MM.1S (cell line): ENCODE measurements around the gene CFAP119.

Source experiments
- DNase-seq: peaks from one replicate; pipeline ENCODE4 v3.0.0-alpha.2; 2015
- H2AFZ ChIP-seq: fragments of 300-600 bp; sonication (generic); 2 replicates; pipeline ENCODE4 v1.6.0; 2016; ENCODE audit warnings: antibody characterized with exemption, low read length
- H3F3A ChIP-seq: fragments of 300-600 bp; sonication (generic); 2 replicates; pipeline ENCODE4 v1.6.1; 2016; ENCODE audit warnings: mild to moderate bottlenecking, antibody characterized with exemption, low read length, moderate library complexity, mixed read lengths; ENCODE audit not compliant: insufficient read depth
- H3K27ac ChIP-seq: fragments of 300-600 bp; sonication (generic); 2 replicates; pipeline ENCODE4 v1.5.1; 2016; ENCODE audit warnings: mild to moderate bottlenecking, low read length
- H3K27me3 ChIP-seq: fragments of 300-600 bp; sonication (generic); replicated peaks from 2 replicates; pipeline ENCODE4 v1.6.0; 2016; ENCODE audit warnings: low read length; ENCODE audit not compliant: insufficient read depth
- H3K36me3 ChIP-seq: fragments of 300-600 bp; sonication (generic); replicated peaks from 2 replicates; pipeline ENCODE4 v1.6.1; 2016; ENCODE audit warnings: mild to moderate bottlenecking, low read length, mixed read lengths; ENCODE audit not compliant: insufficient read depth
- H3K4me1 ChIP-seq: fragments of 300-600 bp; sonication (generic); 2 replicates; pipeline ENCODE4 v1.6.1; 2016; ENCODE audit warnings: low read length, mixed read lengths
- H3K4me2 ChIP-seq: fragments of 300-600 bp; sonication (generic); 2 replicates; pipeline ENCODE4 v1.6.0; 2016; ENCODE audit warnings: low read depth, low read length
- H3K4me3 ChIP-seq: fragments of 300-600 bp; sonication (generic); 2 replicates; pipeline ENCODE4 v1.5.1; 2016; ENCODE audit warnings: low read length, mixed read lengths
- H3K79me2 ChIP-seq: fragments of 300-600 bp; sonication (generic); 2 replicates; pipeline ENCODE4 v1.6.1; 2016; ENCODE audit warnings: mixed run types, low read length, mixed read lengths
- H3K9ac ChIP-seq: fragments of 300-600 bp; sonication (generic); 2 replicates; pipeline ENCODE4 v1.6.1; 2016; ENCODE audit warnings: low read length, mixed read lengths
- H3K9me2 ChIP-seq: fragments of 300-600 bp; sonication (generic); replicated peaks from 2 replicates; pipeline ENCODE4 v1.6.1; 2016; ENCODE audit warnings: mild to moderate bottlenecking, low read length, mixed read lengths; ENCODE audit not compliant: insufficient read depth
- H3K9me3 ChIP-seq: fragments of 300-600 bp; sonication (generic); replicated peaks from 2 replicates; pipeline ENCODE4 v1.6.1; 2016; ENCODE audit warnings: mild to moderate bottlenecking, low read length, mixed read lengths; ENCODE audit not compliant: insufficient read depth
- H4K20me1 ChIP-seq: fragments of 300-600 bp; sonication (generic); 2 replicates; pipeline ENCODE4 v1.6.1; 2016; ENCODE audit warnings: mild to moderate bottlenecking, low read length, moderate library complexity, mixed read lengths; ENCODE audit not compliant: insufficient read depth
- EZH2 ChIP-seq: fragments of 300-600 bp; sonication (generic); optimal IDR thresholded peaks from 2 replicates; pipeline ENCODE3; 2017; ENCODE audit warnings: low read depth, mild to moderate bottlenecking, antibody characterized with exemption, low read length, mixed read lengths
- EZH2phosphoT487 ChIP-seq: fragments of 300-600 bp; sonication (generic); IDR thresholded peaks from 2 replicates; pipeline ENCODE4 v1.6.1; 2018; ENCODE audit warnings: antibody characterized with exemption, low read length
- TF ChIP-seq, protein P1 (sequence below): fragments of 300-600 bp; sonication (generic); IDR thresholded peaks from 2 replicates; pipeline ENCODE4 v1.5.1; 2016; ENCODE audit warnings: antibody characterized with exemption, low read length, mixed read lengths

Gene CFAP119

DNA sequence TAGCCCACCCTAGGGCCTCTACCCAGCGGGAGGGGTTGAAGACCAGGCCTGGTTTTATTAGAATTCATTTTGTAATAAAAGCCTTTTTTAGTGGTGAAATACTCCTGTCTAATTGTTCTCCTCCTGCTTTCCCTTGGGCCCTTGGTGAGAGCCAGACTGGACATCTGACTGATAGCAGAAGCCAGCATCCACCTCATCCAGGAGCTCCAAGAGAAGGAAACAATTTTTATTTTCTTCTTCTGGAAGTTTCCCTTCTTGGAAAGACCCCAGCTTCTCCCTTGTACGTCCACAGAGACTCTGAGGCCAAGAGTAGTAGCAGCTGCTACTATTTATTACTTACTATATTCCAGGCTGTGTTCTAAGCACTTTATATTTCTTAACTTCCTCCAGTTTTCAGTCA is 17.7 kb downstream of the CFAP119 start:
- H3K9ac ChIP-seq = no peak overlapping the region
- H3K4me1 ChIP-seq = no peaks in the 10 kb centered on the region
- H3K27me3 ChIP-seq = no peaks in the 10 kb centered on the region
- no peaks in the 10 kb centered on the region for H3K36me3 ChIP-seq
- no peaks in the 10 kb centered on the region for H3K9me3 ChIP-seq
- H3F3A ChIP-seq = peaks cover 12% of the 10 kb centered on the region
- TF ChIP-seq EZH2phosphoT487 (no peak), EZH2 (no peak)
- TF ChIP-seq, protein P1, sequence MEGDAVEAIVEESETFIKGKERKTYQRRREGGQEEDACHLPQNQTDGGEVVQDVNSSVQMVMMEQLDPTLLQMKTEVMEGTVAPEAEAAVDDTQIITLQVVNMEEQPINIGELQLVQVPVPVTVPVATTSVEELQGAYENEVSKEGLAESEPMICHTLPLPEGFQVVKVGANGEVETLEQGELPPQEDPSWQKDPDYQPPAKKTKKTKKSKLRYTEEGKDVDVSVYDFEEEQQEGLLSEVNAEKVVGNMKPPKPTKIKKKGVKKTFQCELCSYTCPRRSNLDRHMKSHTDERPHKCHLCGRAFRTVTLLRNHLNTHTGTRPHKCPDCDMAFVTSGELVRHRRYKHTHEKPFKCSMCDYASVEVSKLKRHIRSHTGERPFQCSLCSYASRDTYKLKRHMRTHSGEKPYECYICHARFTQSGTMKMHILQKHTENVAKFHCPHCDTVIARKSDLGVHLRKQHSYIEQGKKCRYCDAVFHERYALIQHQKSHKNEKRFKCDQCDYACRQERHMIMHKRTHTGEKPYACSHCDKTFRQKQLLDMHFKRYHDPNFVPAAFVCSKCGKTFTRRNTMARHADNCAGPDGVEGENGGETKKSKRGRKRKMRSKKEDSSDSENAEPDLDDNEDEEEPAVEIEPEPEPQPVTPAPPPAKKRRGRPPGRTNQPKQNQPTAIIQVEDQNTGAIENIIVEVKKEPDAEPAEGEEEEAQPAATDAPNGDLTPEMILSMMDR = no peak
- no peak overlapping the region for H3K4me2 ChIP-seq
- H3K4me3 ChIP-seq = no peak overlapping the region
- peaks cover 5% of the 10 kb centered on the region for H3K79me2 ChIP-seq
- no peak for DNase-seq
- no peaks in the 10 kb centered on the region for H4K20me1 ChIP-seq
- H3K9me2 ChIP-seq = no peaks in the 10 kb centered on the region
- H3K27ac ChIP-seq = no peak overlapping the region
- no peak overlapping the region for H2AFZ ChIP-seq

DNA sequence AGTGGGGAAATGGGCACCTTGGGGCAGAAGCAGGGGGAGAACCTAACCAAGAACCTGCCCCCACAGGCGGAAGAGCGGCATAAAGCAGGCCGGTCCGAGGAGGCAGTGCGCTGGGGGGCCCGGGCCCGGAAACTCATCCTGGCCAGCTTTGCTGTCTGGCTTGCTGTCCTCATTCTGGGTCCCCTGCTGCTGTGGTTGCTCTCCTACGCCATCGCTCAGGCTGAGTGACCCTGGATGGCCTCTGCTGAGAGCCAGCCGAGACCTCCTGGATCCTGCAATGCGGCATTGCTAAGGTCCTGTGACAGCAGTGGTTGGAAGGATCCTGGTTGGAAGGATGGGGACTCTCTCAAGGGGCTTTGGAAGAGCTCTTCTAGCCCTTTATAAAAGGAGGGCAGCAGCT is 18.1 kb downstream of the CFAP119 start:
- H3F3A ChIP-seq = peaks cover 12% of the 10 kb centered on the region
- DNase-seq = no peak

DNA sequence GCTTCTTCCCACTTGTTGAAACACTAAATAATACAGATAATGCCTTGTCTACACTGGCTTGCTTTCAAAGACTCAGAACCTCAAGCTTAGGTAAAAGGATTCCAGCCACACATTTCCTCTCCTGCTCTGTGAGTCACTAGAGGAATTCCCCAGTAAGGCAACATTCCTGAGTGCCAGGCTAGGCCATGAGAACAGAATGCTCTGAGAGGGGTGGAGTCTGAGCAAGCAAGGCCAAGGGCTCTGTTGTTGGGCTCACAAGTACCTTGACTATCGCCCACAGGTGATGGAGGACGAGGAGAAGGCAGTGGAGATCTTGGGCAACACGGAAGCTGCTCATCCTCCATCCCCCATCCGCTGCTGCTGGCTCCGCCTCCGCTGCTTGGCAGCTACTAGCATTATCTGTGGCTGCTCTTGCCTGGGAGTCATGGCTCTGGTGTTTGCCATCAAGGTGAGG is 20.4 kb downstream of the CFAP119 start:
- Histone ChIP-seq H3K27me3 (no peaks in the 10 kb centered on the region), H3K27ac (no peak overlapping the region), H2AFZ (no peak overlapping the region), H3K79me2 (no peaks in the 10 kb centered on the region), H3F3A (peaks cover 4% of the 10 kb centered on the region; the same call in 1 of the 2 replicates), H3K9me2 (no peaks in the 10 kb centered on the region), H3K36me3 (peaks cover 6% of the 10 kb centered on the region; the same call in 1 of the 2 replicates), H3K9ac (no peak overlapping the region), H3K9me3 (no peaks in the 10 kb centered on the region), H3K4me1 (no peaks in the 10 kb centered on the region), H3K4me3 (no peak overlapping the region), H4K20me1 (no peaks in the 10 kb centered on the region), H3K4me2 (no peak overlapping the region)
- no peak for DNase-seq
- TF ChIP-seq EZH2 = no peak
- TF ChIP-seq, protein P1 = no peak
- TF ChIP-seq EZH2phosphoT487 = no peak

More for the DNA sequence above, 18.1 kb downstream of the CFAP119 start:
- Histone ChIP-seq H3K36me3 (no peaks in the 10 kb centered on the region), H3K27ac (no peak overlapping the region), H3K79me2 (peaks cover 2% of the 10 kb centered on the region; the same call in 1 of the 2 replicates), H3K4me1 (no peaks in the 10 kb centered on the region), H3K9ac (no peak overlapping the region), H4K20me1 (no peaks in the 10 kb centered on the region), H3K4me2 (no peak overlapping the region), H2AFZ (no peak overlapping the region), H3K27me3 (no peaks in the 10 kb centered on the region), H3K9me2 (no peaks in the 10 kb centered on the region), H3K4me3 (no peak overlapping the region), H3K9me3 (no peaks in the 10 kb centered on the region)
- no peak for TF ChIP-seq EZH2phosphoT487
- no peak for TF ChIP-seq EZH2
- TF ChIP-seq, protein P1 = no peak
